GM21390 (cell line): ENCODE results near the gene TMEM53.

Experiments used
- ATAC-seq: cut with Tn5 transposase; IDR thresholded peaks from one replicate; pipeline ENCODE4 v1.9.1; 2021; ENCODE audit not compliant: unreplicated experiment

Gene TMEM53

GRCh38 chr1:44606701-44607281, 67.5 kb downstream of the TMEM53 start:
- no peak for ATAC-seq

- ATAC-seq: no peak
These were observed 68.2 kb downstream of the TMEM53 start for GRCh38 chr1:44605914-44606615.

- no peak for ATAC-seq
These were observed 69.9 kb downstream of the TMEM53 start for GRCh38 chr1:44604157-44604955.

- no peak for ATAC-seq
These were observed 70.6 kb downstream of the TMEM53 start for GRCh38 chr1:44603718-44604117.
